Left lung (tissue), 10 donors: ENCODE measurements around the gene RASA1. TPM values are rescaled to one million over a fixed set of nuclear protein-coding genes. Genes with fewer than 3 reads are reported as not detected.

Experiments
- ATAC-seq: fragments of 200-7000 bp; cut with Tn5 transposase; one replicate; pipeline ENCODE4 v1.9.1; 2020; ENCODE audit warnings: moderate library complexity
- DNase-seq, 4 donors: peaks; one replicate each; pipeline ENCODE4 v3.0.0-alpha.2; 2013 to 2020
- H3K27ac ChIP-seq, 2 donors: fragments of 200-600 bp; sonication (generic) in 1 of 2; one replicate each; pipeline versions ENCODE4 v1.5.0 to v1.8.0; 2020 to 2021
- H3K27me3 ChIP-seq, 2 donors: fragments of 200-600 bp; sonication (generic) in 1 of 2; one replicate each; pipeline versions ENCODE4 v1.5.0 to v1.8.0; 2020 to 2021
- H3K36me3 ChIP-seq, 2 donors: fragments of 200-600 bp; sonication (generic) in 1 of 2; one replicate each; pipeline versions ENCODE4 v1.5.0 to v1.8.0; 2020 to 2021
- H3K4me1 ChIP-seq, 2 donors: fragments of 200-600 bp; one replicate each; pipeline ENCODE4 v1.8.0; 2021
- H3K4me3 ChIP-seq, 2 donors: fragments of 200-600 bp; sonication (generic) in 1 of 2; one replicate each; pipeline versions ENCODE4 v1.5.0 to v1.8.0; 2020 to 2021; ENCODE audit warnings: mild to moderate bottlenecking in 1 of 2
- H3K9me3 ChIP-seq, 2 donors: fragments of 200-600 bp; sonication (generic) in 1 of 2; one replicate each; pipeline versions ENCODE4 v1.5.0 to v1.8.0; 2020 to 2021
- CTCF ChIP-seq, 2 donors: fragments of 200-600 bp; sonication (generic) in 1 of 2; IDR thresholded peaks; one replicate each; pipeline versions ENCODE4 v1.5.0 to v1.8.0; 2021; ENCODE audit warnings: antibody characterized with exemption in 2 of 2
- intact Hi-C, 2 donors: fragments of 100-400 bp; cut with DNase I; formaldehyde crosslinking; loops; one replicate each; pipeline versions ENCODE4 v1.11.2 to v1.14.2; 2022
- polyA plus RNA-seq, 6 donors: library from polyadenylated mRNA; unstranded; fragments of 120-200 nt; gene quantifications; one replicate each; pipeline ENCODE4 v1.2.1, GENCODE V29; 2013; ENCODE audit not compliant: insufficient read length in 6 of 6
- total RNA-seq, 2 donors: library from RNA; stranded (reverse); fragmentation: NEBNext Ultra II Directional; extraction: Animal tissue kit (Norgen Biotek cat#: 25700); gene quantifications; one replicate each; pipeline ENCODE4 v1.2.1, GENCODE V29; 2021
- donor health status: DM: no; HTN: yes; CAD: no.
- donor health status: DM: no; HTN: no; CAD: no.

RASA1 gene
- total and polyA plus RNA-seq, 8 donors = 27.7 to 60.7 (median 54.1) TPM

- TF ChIP-seq CTCF (IDR thresholded peaks at IDR 0.05) = no peak
- no peak overlapping the region for H3K4me3 ChIP-seq
- intact Hi-C loops = no loop called here
- H3K27me3 ChIP-seq = no peaks in the 10 kb centered on the region
- no peaks in the 10 kb centered on the region for H3K36me3 ChIP-seq
- DNase-seq = no peak
- no peaks in the 10 kb centered on the region for H3K9me3 ChIP-seq
- no peak for ATAC-seq
- no peaks in the 10 kb centered on the region for H3K4me1 ChIP-seq
- H3K27ac ChIP-seq = no peak overlapping the region
Measured at GRCh38 chr5:87430863-87431457, 163.3 kb downstream of the RASA1 start.

GRCh38 chr5:87432460-87432859 lies 164.8 kb downstream of the RASA1 start:
- TF ChIP-seq CTCF (IDR thresholded peaks at IDR 0.05) = no peak
- H3K36me3 ChIP-seq = no peaks in the 10 kb centered on the region
- no peak overlapping the region for H3K4me3 ChIP-seq
- H3K4me1 ChIP-seq = no peaks in the 10 kb centered on the region
- ATAC-seq (no peak), DNase-seq (no peak)
- H3K27ac ChIP-seq = no peak overlapping the region
- intact Hi-C loops = no loop called here
- H3K9me3 ChIP-seq = no peaks in the 10 kb centered on the region
- H3K27me3 ChIP-seq = no peaks in the 10 kb centered on the region

GRCh38 chr5:87433945-87434344 lies 166.3 kb downstream of the RASA1 start:
- no peak for DNase-seq
- intact Hi-C loops = no loop called here
- H3K4me3 ChIP-seq = no peak overlapping the region

GRCh38 chr5:87434461-87434860 lies 166.8 kb downstream of the RASA1 start:
- Histone ChIP-seq H3K4me3 (no peak overlapping the region), H3K4me1 (no peaks in the 10 kb centered on the region), H3K27me3 (no peaks in the 10 kb centered on the region), H3K9me3 (peaks cover 0 to 2% of the 10 kb centered on the region in 2 donors), H3K36me3 (no peaks in the 10 kb centered on the region), H3K27ac (no peak overlapping the region)
- intact Hi-C loops = no loop called here
- TF ChIP-seq CTCF (IDR thresholded peaks at IDR 0.05) = no peak
- no peak for DNase-seq
- no peak for ATAC-seq

More at GRCh38 chr5:87433945-87434344, 166.3 kb downstream of the RASA1 start:
- Histone ChIP-seq H3K9me3 (no peaks in the 10 kb centered on the region), H3K27ac (no peak overlapping the region), H3K27me3 (no peaks in the 10 kb centered on the region), H3K36me3 (no peaks in the 10 kb centered on the region), H3K4me1 (no peaks in the 10 kb centered on the region)
- ATAC-seq = no peak
- TF ChIP-seq CTCF (IDR thresholded peaks at IDR 0.05) = no peak

- ATAC-seq = no peak
- no peak for TF ChIP-seq CTCF (IDR thresholded peaks at IDR 0.05)
- H3K4me3 ChIP-seq = no peak overlapping the region
- H3K27ac ChIP-seq = no peak overlapping the region
- H3K9me3 ChIP-seq = peaks cover 0 to 5% of the 10 kb centered on the region in 2 donors
- no peaks in the 10 kb centered on the region for H3K27me3 ChIP-seq
- intact Hi-C loops = no loop called here
- DNase-seq = no peak
- no peaks in the 10 kb centered on the region for H3K36me3 ChIP-seq
- no peaks in the 10 kb centered on the region for H3K4me1 ChIP-seq
Measured at GRCh38 chr5:87435144-87435694, 167.5 kb downstream of the RASA1 start.
